CD14-positive monocyte (primary cell): ENCODE results near the gene INPP4B. TPM values are rescaled to one million over a fixed set of nuclear protein-coding genes. Genes with fewer than 3 reads are reported as not detected.

Source experiments
- DNase-seq, 3 donors: peaks; one replicate each; pipeline ENCODE4 v3.0.0-alpha.2; 2011 to 2022
- H2AFZ ChIP-seq: 2 replicates; pipeline ENCODE4 v1.6.0; 2012; ENCODE audit warnings: mild to moderate bottlenecking, low read depth, low read length, inconsistent platforms; ENCODE audit not compliant: insufficient read depth, poor library complexity, severe bottlenecking
- H3K27ac ChIP-seq, 2 donors: 1 replicate in 1 of 2; 2 replicates in 1 of 2; pipeline ENCODE4 v1.5.1; 2012 to 2013; ENCODE audit warnings: low read length in 2 of 2, control low read depth in 1 of 2, inconsistent platforms in 1 of 2, low read depth in 1 of 2, mild to moderate bottlenecking in 1 of 2
- H3K27me3 ChIP-seq, 2 donors: one replicate each; pipeline versions ENCODE4 v1.6.0 to v1.6.1; 2011 to 2013; ENCODE audit warnings: low read length in 2 of 2; ENCODE audit not compliant: control insufficient read depth in 2 of 2, insufficient read depth in 2 of 2
- H3K36me3 ChIP-seq, 2 donors: replicated peaks in 1 of 2; 1 replicate in 1 of 2; 2 replicates in 1 of 2; pipeline versions ENCODE4 v1.5.1 to v1.6.1; 2012 to 2013; ENCODE audit warnings: low read length in 2 of 2, control low read depth in 1 of 2, inconsistent platforms in 1 of 2, mild to moderate bottlenecking in 1 of 2; ENCODE audit not compliant: insufficient read depth in 2 of 2, control insufficient read depth in 1 of 2
- H3K4me1 ChIP-seq, 2 donors: 1 replicate in 1 of 2; 2 replicates in 1 of 2; pipeline versions ENCODE4 v1.5.1 to v1.6.1; 2012 to 2013; ENCODE audit warnings: low read length in 2 of 2, control low read depth in 1 of 2, inconsistent platforms in 1 of 2, mild to moderate bottlenecking in 1 of 2, moderate library complexity in 1 of 2; ENCODE audit not compliant: insufficient read depth in 2 of 2, control insufficient read depth in 1 of 2
- H3K4me2 ChIP-seq: replicated peaks from 2 replicates; pipeline ENCODE3; 2012; ENCODE audit warnings: low read length, moderate library complexity, mild to moderate bottlenecking; ENCODE audit not compliant: poor library complexity, severe bottlenecking; ENCODE audit errors: extremely low read depth
- H3K4me3 ChIP-seq, 3 experiments: fragments of 200-600 bp in 1 of 3; sonication (generic) in 1 of 3; replicated peaks in 1 of 3; 1 replicate in 2 of 3; 2 replicates in 1 of 3; pipeline ENCODE4 v1.5.1; 2011 to 2013; ENCODE audit warnings: low read length in 3 of 3, mild to moderate bottlenecking in 3 of 3, control low read depth in 2 of 3, low read depth in 2 of 3, inconsistent platforms in 1 of 3, moderate library complexity in 1 of 3
- H3K79me2 ChIP-seq: 2 replicates; pipeline ENCODE4 v1.6.0; 2012; ENCODE audit warnings: mild to moderate bottlenecking, control low read depth, inconsistent platforms, low read length, moderate library complexity; ENCODE audit not compliant: insufficient read depth
- H3K9ac ChIP-seq: 2 replicates; pipeline ENCODE4 v1.6.0; 2017; ENCODE audit warnings: low read length, mild to moderate bottlenecking; ENCODE audit not compliant: insufficient read depth, poor library complexity, severe bottlenecking
- H3K9me3 ChIP-seq, 2 donors: replicated peaks in 1 of 2; 1 replicate in 1 of 2; 2 replicates in 1 of 2; pipeline versions ENCODE4 v1.5.1 to v1.6.1; 2012 to 2013; ENCODE audit warnings: low read length in 2 of 2, control low read depth in 1 of 2; ENCODE audit not compliant: control insufficient read depth in 1 of 2, insufficient read depth in 1 of 2
- H4K20me1 ChIP-seq: 2 replicates; pipeline ENCODE4 v1.6.0; 2012; ENCODE audit warnings: mild to moderate bottlenecking, low read length, control low read depth, moderate library complexity; ENCODE audit not compliant: insufficient read depth
- H3K27ac Mint-ChIP-seq, 7 donors: one replicate each; pipeline ENCODE4 v1.8.0; 2020; ENCODE audit warnings: mild to moderate bottlenecking in 7 of 7, mixed read lengths in 7 of 7, moderate library complexity in 6 of 7, inconsistent platforms in 2 of 7
- H3K27me3 Mint-ChIP-seq, 3 donors: one replicate each; pipeline ENCODE4 v1.8.0; 2021 to 2022; ENCODE audit warnings: low read depth in 3 of 3, mild to moderate bottlenecking in 3 of 3, mixed read lengths in 3 of 3, moderate library complexity in 3 of 3, inconsistent platforms in 1 of 3
- H3K36me3 Mint-ChIP-seq, 2 donors: one replicate each; pipeline ENCODE4 v1.8.0; 2020; ENCODE audit warnings: mixed read lengths in 2 of 2, inconsistent platforms in 1 of 2, mild to moderate bottlenecking in 1 of 2
- H3K4me1 Mint-ChIP-seq: one replicate; pipeline ENCODE4 v1.8.0; 2020; ENCODE audit warnings: mild to moderate bottlenecking, mixed read lengths
- H3K4me3 Mint-ChIP-seq, 2 donors: one replicate each; pipeline ENCODE4 v1.8.0; 2020; ENCODE audit warnings: mild to moderate bottlenecking in 2 of 2, mixed read lengths in 2 of 2, moderate library complexity in 1 of 2
- H3K9me3 Mint-ChIP-seq, 7 donors: one replicate each; pipeline ENCODE4 v1.8.0; 2020 to 2022; ENCODE audit warnings: mixed read lengths in 7 of 7, mild to moderate bottlenecking in 6 of 7, moderate library complexity in 6 of 7, inconsistent platforms in 2 of 7
- WGBS: methylation state at CpG from one replicate; pipeline ENCODE4 v1.1.5; 2013; ENCODE audit warnings: missing lambda C conversion rate; ENCODE audit not compliant: insufficient coverage; 5-methylcytosine and 5-hydroxymethylcytosine counted together
- intact Hi-C, 2 donors: fragments of 100-400 bp; cut with micrococcal nuclease; formaldehyde crosslinking; loops; one replicate each; pipeline versions ENCODE4 v1.15.0 to v1.15.1; 2023
- polyA plus RNA-seq, 3 donors: library from polyadenylated mRNA; depleted of rRNA in 1 of 3; unstranded in 2 of 3; stranded (reverse) in 1 of 3; fragments of 300-500 nt in 2 of 3; fragments of >200 nt in 1 of 3; fragmentation: Illumina TruSeq in 2 of 3; gene quantifications; 1 replicate in 2 of 3; 2 replicates in 1 of 3; pipeline ENCODE4 v1.2.3, GENCODE V29; 2012 to 2021
- TF ChIP-seq, protein P1 (sequence below): fragments of 200-600 bp; IDR thresholded peaks from one replicate; pipeline ENCODE4 v1.8.0; 2022; ENCODE audit warnings: antibody characterized with exemption, mild to moderate bottlenecking

Gene INPP4B
- polyA plus RNA-seq, 3 donors, result 0.13 to 0.38 (median 0.22) TPM

DNA sequence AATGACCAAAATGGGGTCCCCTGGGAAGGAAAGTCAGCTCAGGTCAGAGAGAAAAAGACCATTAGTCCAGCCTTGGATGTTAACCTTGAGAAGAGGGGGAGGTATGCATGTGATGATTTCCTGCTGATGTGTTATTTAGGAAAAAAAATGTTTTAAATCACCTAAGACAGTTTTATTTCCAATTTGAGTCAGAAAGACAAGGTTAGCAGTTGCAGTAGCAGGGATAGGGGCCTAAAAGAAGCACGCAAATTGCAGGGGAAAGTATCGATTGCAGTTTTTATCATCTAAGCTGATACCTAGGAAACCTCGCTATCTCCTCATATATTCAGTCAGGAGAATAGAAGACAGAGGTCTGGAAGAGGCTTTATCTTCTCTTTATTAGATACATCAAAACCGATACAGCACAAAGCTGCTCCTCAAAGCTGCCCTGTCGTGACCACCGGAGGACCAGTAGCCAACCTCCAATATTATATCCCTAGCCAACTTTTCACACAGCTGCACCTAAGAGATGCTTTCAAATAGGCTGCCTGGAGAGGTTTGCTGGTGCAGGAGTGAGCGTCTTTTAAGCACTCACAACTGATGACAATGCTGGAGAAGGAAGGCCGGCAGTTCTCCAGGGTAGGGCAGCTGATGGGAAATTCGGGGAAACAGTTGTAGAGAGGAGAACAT is 289.4 kb downstream of the INPP4B start:
- Histone ChIP-seq H3K4me2 (no peak overlapping the region), H3K27me3 (no peaks in the 10 kb centered on the region), H3K36me3 (no peaks in the 10 kb centered on the region), H2AFZ (no peak overlapping the region), H3K9me3 (no peaks in the 10 kb centered on the region), H3K79me2 (no peaks in the 10 kb centered on the region), H3K27ac (no peak overlapping the region), H3K4me3 (no peak overlapping the region), H4K20me1 (no peaks in the 10 kb centered on the region), H3K9ac (no peak overlapping the region), H3K4me1 (no peaks in the 10 kb centered on the region)
- WGBS, result 100% methylated on average over 2 of the region's 9 CpGs
- TF ChIP-seq, protein P1, sequence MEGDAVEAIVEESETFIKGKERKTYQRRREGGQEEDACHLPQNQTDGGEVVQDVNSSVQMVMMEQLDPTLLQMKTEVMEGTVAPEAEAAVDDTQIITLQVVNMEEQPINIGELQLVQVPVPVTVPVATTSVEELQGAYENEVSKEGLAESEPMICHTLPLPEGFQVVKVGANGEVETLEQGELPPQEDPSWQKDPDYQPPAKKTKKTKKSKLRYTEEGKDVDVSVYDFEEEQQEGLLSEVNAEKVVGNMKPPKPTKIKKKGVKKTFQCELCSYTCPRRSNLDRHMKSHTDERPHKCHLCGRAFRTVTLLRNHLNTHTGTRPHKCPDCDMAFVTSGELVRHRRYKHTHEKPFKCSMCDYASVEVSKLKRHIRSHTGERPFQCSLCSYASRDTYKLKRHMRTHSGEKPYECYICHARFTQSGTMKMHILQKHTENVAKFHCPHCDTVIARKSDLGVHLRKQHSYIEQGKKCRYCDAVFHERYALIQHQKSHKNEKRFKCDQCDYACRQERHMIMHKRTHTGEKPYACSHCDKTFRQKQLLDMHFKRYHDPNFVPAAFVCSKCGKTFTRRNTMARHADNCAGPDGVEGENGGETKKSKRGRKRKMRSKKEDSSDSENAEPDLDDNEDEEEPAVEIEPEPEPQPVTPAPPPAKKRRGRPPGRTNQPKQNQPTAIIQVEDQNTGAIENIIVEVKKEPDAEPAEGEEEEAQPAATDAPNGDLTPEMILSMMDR, result no peak
- H3K27ac Mint-ChIP-seq, result no peak overlapping the region
- no peak for DNase-seq
- peaks cover 0 to 2% (median 0%) of the 10 kb centered on the region in 3 donors for H3K27me3 Mint-ChIP-seq
- H3K36me3 Mint-ChIP-seq, result no peaks in the 10 kb centered on the region
- H3K4me3 Mint-ChIP-seq, result no peak overlapping the region
- H3K4me1 Mint-ChIP-seq, result peaks cover 3% of the 10 kb centered on the region
- intact Hi-C loops, result no loop called here
- peaks cover 0 to 2% (median 0%) of the 10 kb centered on the region in 7 donors for H3K9me3 Mint-ChIP-seq

- Histone ChIP-seq H3K9me3 (no peaks in the 10 kb centered on the region), H3K36me3 (no peaks in the 10 kb centered on the region), H3K27me3 (no peaks in the 10 kb centered on the region), H3K4me1 (no peaks in the 10 kb centered on the region), H3K27ac (no peak overlapping the region), H3K9ac (no peak overlapping the region), H3K79me2 (no peaks in the 10 kb centered on the region), H3K4me2 (no peak overlapping the region), H3K4me3 (no peak overlapping the region), H2AFZ (no peak overlapping the region), H4K20me1 (no peaks in the 10 kb centered on the region)
- Mint-ChIP-seq H3K27me3 (no peaks in the 10 kb centered on the region), H3K4me1 (peaks cover 3% of the 10 kb centered on the region), H3K36me3 (no peaks in the 10 kb centered on the region), H3K9me3 (peaks cover 0 to 2% (median 0%) of the 10 kb centered on the region in 7 donors), H3K4me3 (no peak overlapping the region), H3K27ac (no peak overlapping the region)
- TF ChIP-seq, protein P1, result no peak
- DNase-seq, result no peak
- intact Hi-C loops, result no loop called here
- no CpG with 5 or more reads among the region's 1 CpG for WGBS
Observed at GRCh38 chr4:142556048-142556447, 290.1 kb downstream of the INPP4B start.
